Frontal cortex (tissue), 4 donors: Measurements from ENCODE around the gene SLC24A5. TPM values are rescaled to one million over a fixed set of nuclear protein-coding genes. Genes with fewer than 3 reads are reported as not detected.

Source experiments
- DNase-seq, 2 donors: peaks; one replicate each; pipeline ENCODE4 v3.0.0; 2012; ENCODE audit warnings: low spot score in 2 of 2
- FAIRE-seq: peaks from 2 replicates; lab custom pipeline; 2012; peaks lifted over from hg19 to GRCh38; lab: Jason Lieb, UNC
- total RNA-seq: library from RNA; depleted of rRNA; stranded (reverse); fragments of >200 nt; gene quantifications from one replicate; pipeline ENCODE4 v1.2.3, GENCODE V29; 2014
- donor health status: control.
- donor health status: control.
- donor health status: control.

SLC24A5 gene
- 0.41 TPM for total RNA-seq

DNA sequence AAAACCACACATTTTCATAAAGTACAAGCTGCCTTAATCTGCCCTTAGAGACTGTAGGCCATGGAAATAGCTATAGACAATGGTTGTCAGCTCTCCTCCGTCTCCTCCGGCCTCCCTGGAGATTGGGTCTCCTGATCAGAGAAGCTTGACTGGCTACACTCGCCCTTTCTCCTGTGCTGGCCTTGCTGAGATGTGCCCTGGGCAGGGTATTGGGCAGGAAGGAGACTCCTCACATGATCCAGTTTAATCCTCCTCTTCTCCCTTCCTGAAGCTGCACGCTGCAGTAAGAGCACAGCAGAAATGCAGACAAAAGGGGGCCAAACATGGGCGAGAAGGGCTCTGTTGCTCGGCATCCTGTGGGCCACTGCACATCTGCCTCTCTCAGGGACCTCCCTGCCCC is at the start of gene SLC24A5:
Gene SLC24A5 (plus strand): TSS at position 246 of the 400 bp plus-strand sequence. CDS start 55 bp downstream, at position 301.
- FAIRE-seq, result no peak
- DNase-seq, result no peak

DNA sequence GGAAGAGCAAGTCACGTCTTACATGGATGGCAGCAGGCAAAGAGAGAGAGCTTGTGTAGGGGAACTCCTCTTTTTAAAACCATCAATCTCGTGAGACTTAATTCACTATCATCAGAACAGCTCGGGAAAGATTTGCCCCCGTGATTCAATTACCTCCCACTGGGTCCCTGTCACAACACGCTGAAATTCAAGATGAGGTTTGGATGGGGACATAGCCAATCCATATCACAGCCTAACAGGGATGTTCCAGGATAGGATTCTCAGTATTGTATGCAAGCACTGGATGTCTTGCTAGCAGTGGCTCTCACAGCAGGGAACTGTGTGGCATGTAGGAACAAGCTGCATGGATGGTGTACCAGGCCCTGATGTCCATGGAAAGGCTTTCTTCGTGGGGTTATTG is 47.8 kb upstream of the SLC24A5 start:
- DNase-seq (no peak), FAIRE-seq (no peak)

DNA sequence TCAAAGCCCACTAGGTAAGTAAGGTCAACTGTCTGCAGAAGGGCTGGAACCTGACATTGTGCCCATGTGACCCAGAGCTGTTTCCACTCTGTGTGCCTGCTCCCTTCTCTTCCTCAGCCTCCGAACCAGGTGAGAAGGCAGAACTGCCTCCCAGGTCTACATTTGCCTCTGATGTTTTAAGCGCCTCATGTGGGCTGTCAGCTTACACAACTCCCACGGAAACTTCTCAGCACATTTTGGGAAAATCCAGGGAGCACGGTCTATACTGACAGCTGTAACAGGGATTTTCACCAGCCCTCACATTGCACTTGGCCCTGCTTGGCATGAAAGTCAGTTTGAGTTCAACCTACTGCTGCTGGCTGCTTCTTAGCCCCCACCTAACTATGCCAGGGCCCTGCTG is 46.9 kb upstream of the SLC24A5 start:
- FAIRE-seq, result no peak
- no peak for DNase-seq

DNA sequence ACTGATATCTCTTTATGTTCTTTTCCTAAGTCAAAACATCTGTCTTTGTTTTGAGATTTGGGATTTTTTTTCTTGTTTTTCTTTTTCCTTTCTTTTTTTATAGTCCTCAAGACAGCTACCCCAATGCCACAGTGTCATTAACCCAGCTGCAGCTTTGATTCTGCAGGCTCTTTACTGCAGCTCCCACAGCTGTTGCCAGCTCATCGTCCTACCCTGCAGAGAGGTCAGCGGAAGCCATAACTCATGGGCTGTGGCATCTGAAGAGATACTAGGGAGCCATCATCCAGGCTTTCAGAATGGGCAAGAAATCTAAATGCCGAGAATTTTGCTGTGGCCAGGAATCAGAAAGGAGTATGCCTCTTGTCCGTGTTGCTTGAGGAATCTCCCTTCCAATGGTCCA is 44.3 kb upstream of the SLC24A5 start:
- FAIRE-seq (no peak), DNase-seq (no peak)

DNA sequence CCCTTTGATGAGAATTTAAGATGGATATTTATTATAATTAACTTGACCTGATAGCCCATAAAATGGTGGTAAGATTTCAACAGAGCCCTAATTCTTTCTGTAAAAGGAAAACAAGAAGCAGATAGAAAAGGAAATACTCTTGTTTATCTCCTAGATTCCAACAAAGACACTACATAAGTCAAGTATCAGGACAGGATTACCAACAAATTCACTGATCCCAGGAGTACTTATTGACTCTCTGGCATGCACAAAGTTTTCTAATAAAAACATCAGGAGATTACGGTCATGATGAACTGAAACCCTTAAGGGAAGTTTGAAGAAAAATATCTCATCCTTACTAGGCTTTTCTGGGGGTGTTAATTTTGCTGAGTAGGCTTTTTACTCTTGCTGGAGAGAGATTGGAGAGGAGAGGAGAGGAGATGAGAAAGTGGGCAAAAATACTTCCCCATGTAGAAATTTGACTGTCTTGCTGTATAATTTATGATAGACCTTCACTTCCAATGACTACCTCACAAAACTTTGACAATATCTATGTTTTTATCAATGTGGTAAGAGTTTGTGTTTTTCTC is 43.1 kb upstream of the SLC24A5 start:
- no peak for DNase-seq
- FAIRE-seq, result no peak

DNA sequence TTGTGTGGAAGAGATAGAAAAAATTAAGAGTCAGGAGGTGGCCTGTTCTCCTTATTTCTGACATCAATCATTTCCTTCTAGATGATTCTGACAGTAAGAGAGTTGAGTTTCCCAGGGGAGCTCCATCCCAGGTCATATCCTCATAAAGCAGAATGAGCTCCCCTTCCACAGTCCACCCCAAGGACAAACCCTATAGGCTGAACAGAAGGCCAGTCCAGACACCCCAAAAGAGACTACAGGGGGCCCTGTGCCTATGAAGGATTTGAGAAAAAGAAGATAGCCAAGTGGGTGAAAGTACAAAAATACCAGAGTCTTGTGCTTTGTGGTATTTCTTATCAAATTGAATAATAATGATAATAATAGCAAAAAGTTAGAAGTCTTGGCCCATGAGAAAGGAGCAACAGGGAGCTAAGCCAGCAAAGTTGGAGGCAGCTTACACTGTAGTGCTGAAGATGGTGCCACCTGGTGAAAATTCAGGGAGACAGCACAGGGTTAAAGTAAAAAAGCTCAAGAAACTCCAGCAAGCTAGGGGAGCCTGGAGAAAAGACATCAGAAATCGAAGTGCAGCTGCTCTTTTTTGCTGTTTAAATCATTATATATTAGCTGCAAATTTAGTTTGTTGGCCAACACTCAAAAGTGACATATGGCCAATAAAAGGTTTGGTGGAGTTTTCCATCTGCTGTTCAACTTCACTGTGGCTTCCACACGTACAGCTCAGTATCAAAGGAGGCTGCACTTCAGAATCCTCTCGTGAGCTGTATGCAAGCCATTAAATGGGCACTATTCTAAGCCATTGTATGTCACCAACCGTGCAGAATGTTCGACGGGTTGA is 35.8 kb upstream of the SLC24A5 start:
- FAIRE-seq, result no peak
- DNase-seq, result no peak

DNA sequence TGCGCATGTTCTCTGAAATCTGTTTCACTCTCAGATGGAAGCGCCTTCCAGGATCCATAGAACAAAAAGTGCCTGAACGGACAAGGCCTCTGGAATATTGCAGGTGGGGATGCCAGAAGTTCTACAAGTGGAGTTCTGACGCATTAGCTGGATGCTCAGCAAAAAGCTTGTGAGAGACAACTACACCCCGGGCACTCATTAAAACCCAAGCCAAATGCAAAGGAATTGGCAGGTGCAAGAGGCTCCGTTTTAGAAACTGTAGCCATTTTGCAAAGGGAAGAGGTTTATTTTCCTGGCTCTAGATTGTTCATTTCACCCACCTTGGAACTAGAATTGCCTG is 35.2 kb upstream of the SLC24A5 start:
- FAIRE-seq, result no peak
- no peak for DNase-seq

DNA sequence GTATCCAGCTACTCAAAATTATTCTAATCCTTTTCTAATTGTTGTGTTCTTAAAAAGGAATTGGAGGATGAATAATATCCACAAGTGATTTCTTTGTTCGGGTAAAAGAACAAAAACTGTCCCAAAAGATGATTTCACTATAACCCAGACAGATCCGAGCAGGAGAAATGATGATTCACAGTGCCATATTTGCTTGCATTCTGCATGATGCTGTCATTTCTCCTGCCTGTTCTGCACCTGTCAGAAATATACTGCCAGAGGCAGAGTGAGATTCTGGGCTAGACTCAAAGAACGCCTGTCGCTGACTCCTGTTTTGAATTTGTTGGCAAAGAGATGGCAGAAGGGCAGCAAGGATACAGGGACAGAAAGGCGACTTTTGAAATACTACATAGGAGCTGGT is 34.7 kb upstream of the SLC24A5 start:
- DNase-seq (no peak), FAIRE-seq (no peak)

DNA sequence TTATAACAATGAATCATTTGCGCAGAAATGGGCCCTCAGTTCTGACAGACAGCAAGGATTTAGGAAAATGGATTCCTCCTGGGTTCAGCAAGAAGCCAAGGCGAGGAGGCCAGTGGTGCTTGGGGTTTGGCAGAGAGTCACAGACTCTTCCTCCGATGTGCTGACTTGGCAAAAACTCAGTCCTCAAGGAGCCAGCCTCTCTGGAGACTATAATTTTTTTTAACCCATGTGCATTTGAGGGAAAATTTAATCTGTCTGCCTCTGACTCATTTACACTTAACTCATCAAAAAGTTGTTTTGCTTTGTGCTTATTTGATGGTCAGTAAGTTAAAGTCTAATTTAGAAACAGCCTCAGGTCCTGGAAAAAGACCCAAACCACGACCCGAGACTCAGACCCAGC is 34.2 kb upstream of the SLC24A5 start:
- no peak for FAIRE-seq
- DNase-seq, result no peak

DNA sequence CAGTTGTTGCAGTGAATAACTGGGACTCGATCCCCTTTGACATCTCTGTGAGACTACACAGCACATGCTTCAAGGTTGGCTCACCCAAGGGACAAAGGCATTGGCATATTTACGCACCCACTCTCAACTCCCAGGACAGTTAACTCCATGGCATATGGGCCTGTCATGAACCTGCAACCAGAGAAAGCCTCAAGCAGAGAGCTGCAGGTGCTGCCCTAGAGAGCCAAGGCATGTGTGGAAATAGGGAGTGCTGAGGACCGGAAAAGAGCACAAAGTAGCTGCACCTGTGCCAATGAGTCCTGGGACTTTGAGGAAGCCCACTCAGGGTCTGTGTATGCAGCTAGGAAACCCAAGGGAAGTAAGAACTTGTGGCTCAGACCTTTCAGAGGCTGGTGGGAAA is 32.9 kb upstream of the SLC24A5 start:
- FAIRE-seq, result no peak
- DNase-seq, result no peak

DNA sequence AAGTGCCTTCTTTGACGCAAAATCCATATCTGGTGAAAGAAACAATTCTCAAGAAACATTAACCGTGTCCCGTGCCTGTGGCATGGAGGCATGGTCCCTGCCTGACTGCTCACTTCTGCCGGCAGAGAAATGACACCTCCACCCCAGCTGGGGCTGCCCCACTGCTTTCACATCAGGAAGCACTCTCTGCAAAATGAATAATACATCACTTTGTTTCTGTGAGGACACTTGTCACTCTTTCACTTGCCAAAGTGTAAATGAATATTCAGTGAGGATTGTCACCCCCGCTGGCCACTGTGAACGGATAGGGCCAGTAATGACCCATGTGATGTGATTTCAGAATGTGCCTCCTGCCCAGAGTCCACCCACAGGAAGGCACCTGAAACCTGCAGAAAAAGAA is 31.1 kb upstream of the SLC24A5 start:
- DNase-seq, result no peak
- FAIRE-seq, result no peak

DNA sequence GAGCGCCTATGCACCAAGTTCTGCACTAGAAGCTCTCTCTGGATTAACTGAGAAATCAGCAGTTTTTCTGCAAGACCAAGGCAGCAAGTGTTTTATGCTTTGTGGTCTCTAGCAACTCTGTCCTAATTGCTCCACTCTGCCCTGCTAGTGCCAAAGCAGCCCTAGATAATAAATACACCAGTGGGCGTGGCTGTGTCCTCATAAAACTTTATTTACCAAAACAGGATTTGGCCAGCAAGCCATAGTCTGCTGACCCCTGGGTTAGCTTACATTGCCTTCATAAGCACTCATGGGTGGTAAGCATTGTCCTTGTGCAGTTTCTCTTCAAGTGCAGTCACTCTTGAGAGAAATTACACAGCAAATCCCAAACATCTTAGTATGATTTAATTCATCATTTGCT is 30.7 kb upstream of the SLC24A5 start:
- FAIRE-seq (no peak), DNase-seq (no peak)

DNA sequence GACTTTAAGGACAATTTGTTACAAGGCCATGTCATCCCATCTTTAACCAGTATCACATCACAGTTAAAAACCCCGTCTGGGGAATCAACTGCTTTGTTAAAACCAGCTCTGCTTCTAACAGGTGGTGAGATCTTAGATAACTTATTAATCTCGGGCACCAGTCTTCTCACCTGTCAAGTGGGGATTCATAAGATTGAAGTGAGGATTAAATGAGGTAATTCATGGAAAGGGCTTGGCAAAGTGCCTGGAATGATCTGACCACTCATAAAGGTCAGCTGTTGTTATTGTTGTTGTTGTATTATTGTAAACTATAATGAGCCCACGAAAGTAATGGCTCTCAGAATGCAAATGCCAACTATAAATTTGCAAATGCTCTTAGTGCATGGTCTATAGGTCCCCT is 30.1 kb upstream of the SLC24A5 start:
- DNase-seq, result no peak
- no peak for FAIRE-seq

DNA sequence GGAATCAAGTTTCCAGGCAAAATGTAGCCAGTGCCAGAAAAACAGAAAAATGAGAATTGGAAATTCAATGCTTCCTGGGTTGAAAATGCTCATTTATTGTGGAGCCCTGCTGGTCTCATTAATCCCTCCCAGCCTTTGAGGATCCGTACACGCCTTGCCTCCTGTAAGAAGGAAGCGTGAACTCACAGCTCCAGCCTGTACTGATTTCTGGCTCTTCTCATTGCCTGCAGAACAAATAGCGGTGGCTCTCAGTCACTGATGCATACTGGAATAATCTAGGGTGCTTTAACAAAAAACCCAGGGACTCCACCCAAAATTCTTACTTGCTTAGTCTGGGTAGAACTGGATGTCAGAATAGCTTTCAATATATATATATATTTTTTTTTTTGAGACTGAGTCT is 29.3 kb upstream of the SLC24A5 start:
- FAIRE-seq (no peak), DNase-seq (no peak)

DNA sequence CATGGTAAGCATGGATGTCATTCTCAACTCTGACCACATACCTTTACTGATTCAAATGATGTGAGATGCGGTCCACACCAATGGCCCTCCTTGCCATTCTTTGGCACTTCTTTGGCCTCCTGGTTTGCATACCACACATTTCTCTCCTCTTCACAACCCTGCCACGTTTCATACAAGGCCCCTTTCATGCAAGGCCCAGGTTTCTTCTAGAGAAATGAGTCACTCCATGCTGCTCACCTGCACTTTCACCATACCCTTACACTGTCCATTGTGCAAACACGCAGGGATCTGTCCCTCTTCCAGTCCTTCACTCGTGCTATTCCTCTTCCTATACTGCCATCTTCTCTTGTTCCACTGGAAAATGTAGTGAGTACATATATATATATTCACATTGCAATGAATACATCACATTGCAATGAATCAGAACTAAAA is 24.4 kb upstream of the SLC24A5 start:
- DNase-seq, result no peak
- no peak for FAIRE-seq

DNA sequence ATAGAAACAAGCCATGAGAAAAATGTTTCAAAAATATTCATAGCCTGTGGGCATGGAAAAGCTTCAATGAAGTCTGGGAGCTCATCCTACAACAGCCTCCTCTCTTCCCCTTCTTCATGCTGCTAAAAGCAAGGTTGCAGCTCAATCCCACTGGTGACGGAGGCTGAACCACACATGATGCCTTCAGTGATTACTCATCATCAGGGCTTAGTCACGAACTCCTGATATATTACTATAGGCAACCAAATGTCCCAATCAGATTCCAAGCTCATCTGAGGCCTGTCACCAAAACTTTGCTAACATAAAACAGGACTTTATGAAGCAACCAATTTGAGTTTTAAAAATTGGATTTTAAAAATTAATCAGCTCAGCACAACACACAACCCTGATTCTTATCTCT is 24.0 kb upstream of the SLC24A5 start:
- no peak for FAIRE-seq

DNA sequence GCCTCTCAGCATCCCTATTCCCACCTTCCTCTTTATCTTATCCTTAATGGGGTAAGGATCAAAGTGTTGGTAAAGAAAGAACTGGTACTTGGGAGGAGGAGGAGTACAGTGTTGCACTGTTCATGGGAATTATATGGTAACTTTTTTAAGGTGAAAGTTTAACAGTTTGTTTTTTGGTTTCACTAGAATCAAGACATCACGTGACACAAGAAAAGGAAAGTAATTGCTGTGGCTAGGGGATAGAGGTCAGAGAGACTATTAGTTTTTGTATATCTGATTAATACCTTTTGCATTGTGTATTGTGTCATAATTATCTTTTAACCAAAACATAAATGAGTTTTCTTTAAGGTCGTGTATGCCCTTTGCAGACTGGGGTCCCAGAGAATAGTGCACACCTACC is 23.5 kb upstream of the SLC24A5 start:
- FAIRE-seq (no peak), DNase-seq (no peak)

More for the DNA sequence above, 24.0 kb upstream of the SLC24A5 start:
- peak in 1 of 2 donors; percentile 5 for DNase-seq

DNA sequence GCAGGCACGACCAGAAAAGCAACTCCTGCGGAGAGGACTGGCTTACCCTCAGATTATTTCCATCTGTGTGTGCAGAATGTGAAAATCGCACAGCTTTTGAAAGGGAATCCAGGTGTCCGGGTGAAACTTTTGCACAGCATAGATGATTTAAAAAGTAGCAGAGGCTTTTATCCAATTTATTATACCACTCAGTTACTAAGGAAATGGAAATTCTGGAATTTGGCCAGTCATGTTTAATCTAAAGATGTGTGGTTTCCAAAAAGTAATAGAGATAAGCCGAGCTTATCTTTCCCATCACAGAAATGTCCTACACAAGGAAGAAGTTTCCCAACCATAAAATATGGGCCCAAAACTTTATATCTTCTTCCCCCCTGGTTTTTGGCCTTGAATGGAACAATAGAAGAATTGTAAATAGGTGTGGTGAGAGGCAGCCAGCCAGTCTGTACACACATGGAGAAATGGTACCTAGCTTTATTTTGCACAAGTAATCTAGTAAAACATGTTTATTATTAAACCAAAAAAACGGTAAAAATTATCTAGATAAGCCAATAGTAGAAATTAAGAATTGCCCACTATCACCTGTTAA is 19.3 kb upstream of the SLC24A5 start:
- DNase-seq (no peak), FAIRE-seq (no peak)

DNA sequence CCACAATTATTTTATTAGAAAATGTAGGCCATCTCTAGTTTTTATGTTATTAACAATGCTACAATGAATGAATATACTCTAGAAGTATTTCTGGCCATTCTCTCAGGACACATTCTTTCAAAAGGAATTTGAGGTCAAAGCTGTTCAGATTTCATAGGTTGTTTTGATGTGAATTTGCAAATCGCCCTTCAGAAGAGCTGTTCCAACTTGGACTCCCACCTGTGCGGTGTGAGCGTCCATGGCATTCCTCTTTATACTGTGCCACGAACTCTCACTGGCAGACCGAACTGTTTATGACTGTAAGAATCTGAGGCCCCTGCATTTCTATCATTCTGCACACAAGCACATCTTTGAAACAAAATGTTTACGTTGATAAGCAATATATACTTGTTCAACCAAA is 18.6 kb upstream of the SLC24A5 start:
- DNase-seq, result no peak
- FAIRE-seq, result no peak

DNA sequence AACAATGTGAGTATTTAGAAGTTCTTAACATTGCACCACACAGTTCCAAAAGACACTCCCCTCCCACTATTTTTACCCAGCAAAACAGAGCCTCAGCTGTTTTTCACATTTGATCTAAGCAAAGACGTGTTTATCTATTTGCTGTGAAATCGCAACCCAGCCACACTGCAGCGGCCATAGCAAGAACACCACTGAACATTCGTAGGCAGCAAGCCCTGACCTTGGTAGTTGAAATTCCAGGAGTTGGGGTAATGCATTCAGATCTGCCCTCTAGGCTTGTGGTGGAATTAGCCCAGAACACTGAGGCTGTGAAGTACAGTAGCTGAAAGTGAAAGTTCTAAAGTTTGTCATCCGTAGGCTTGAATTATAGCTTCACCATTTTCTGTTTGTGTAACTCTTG is 17.1 kb upstream of the SLC24A5 start:
- FAIRE-seq, result no peak
- DNase-seq, result no peak

DNA sequence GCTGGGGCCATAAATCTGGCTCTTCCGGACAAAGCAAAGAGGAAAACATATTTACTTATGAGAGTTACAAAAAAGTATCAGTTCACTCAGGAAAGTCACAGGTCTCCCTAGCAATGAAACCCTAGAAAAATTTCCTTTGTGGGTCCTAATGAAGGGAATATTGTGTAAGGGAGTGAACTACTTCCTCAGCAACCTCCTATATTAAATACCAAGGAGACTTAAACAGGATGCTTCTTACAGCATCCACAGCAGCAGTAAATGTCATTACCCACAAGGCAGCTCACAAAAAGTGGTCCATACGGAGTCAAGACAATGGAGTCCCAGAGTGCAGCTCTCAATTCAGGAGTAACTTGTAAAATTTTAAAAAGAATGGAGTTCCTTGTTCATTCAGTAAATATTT is 14.9 kb upstream of the SLC24A5 start:
- no peak for DNase-seq
- no peak for FAIRE-seq

DNA sequence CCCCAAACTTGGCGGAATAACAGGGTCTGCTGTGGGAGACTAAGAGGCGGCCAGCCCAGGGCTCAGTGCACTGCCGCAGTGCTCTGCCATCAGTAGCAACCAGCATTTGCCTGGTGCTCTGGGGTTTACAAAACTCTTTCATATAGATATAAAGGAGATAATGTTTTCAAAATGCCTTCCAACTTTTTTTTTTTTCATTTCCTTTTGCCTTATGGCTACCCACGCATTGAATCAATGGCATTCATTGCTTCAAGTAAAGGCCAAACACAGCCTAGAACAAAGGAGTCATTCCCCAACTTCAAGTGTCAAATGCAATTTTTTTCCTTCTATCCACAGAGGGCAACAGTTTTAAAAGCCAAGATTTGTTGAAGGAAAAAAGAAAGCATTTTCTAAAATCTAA is 11.6 kb upstream of the SLC24A5 start:
- no peak for FAIRE-seq
- DNase-seq, result no peak
